Measurements from ENCODE around the gene TROAP.
"Not testable (repeated sequence)": the region's sequence is repeated elsewhere in the genome, so short reads cannot be mapped to it uniquely, and the experiment has no call there.

Gene TROAP

DNA sequence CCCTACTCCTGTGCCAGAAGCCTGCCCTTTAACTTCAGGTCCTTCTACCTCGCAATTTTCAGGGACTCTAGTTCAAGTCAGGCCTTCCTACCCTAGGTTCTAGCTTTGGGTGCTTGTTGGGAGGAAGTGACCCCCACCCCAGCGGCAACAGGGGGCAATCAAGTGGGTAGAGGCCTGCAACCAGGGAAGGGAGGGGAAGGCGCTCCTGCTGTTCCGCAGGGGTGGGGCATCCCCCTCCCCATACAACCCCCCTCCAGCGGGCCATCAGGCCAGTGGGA is 28.3 kb upstream of the TROAP start:
- no peak for DNase-seq

DNA sequence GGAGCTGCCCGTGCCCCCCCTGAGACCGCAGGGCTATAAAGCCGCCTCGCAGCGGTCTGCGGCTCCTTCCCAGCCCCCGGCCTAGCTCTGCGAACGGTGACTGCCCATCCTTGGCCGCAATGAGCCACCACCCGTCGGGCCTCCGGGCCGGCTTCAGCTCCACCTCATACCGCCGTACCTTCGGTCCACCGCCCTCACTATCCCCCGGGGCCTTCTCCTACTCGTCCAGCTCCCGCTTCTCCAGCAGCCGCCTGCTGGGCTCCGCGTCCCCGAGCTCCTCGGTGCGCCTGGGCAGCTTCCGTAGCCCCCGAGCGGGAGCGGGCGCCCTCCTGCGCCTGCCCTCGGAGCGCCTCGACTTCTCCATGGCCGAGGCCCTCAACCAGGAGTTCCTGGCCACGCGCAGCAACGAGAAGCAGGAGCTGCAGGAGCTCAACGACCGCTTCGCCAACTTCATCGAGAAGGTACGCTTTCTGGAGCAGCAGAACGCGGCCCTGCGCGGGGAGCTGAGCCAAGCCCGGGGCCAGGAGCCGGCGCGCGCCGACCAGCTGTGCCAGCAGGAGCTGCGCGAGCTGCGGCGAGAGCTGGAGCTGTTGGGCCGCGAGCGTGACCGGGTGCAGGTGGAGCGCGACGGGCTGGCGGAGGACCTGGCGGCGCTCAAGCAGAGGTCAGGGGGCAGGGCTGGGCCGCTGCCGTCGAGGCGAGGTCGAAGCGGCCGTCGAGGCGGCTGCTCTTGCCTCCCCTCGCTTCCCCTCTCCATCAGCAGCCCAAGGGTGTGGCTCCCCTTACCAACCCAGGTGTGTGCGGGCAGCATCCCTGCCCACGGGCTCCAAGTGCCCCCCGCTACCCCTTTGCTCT is 27.7 kb upstream of the TROAP start, which contains the start of gene PRPH:
Gene PRPH, plus strand, starts transcription at position 66 of the 855 bp plus-strand sequence. Its CDS starts 54 bp downstream, at position 120.
- DNase-seq, result no peak

- DNase-seq, result peak; percentile 71
Measured at GRCh38 chr12:49296034-49296835, 26.8 kb upstream of the TROAP start.

DNA sequence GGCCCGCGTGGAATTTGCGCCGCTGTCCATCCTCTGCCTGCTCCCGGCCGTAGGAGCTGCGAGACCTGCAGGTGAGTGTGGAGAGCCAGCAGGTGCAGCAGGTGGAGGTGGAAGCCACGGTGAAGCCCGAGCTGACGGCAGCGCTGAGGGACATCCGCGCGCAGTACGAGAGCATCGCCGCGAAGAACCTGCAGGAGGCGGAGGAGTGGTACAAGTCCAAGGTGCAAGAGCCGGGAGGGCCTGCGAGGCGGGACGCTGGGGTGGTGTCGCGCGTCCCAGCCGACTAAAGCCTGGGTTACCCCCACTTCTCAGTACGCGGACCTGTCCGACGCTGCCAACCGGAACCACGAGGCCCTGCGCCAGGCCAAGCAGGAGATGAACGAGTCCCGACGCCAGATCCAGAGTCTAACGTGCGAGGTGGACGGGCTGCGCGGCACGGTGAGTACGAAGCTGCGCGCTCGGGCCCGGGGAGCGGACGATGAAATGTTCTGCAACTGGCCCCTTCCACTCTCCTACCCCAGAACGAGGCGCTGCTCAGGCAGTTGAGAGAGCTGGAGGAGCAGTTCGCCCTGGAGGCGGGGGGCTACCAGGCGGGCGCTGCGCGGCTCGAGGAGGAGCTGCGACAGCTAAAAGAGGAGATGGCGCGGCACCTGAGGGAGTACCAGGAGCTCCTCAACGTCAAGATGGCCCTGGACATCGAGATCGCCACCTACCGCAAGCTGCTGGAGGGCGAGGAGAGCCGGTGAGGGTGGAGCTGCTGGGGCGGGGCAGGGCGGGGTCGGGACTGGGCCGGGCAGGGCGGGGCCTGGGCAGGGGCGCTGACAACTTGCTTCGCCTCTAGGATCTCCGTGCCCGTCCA is 26.0 kb upstream of the TROAP start:
- DNase-seq, result no peak

DNA sequence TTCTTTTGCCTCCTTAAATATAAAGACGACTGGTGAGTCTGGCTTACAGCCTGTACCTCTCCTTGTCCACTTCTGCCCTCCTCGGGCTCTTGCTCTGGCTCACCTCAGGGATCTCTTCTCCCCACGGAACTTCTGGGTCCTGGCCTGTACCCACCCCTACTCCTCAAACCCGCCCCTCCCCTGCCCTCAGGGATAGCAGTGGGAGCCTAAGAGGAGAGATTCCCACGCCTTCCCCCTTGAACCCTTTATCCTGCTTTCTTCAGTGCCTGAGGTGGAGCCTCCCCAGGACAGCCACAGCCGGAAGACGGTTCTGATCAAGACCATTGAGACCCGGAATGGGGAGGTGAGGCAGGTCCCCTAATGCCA is 25.4 kb upstream of the TROAP start:
- DNase-seq, result no peak

GRCh38 chr12:49298160-49298559 is 24.9 kb upstream of the TROAP start:
- DNase-seq, result no peak

GRCh38 chr12:49301760-49302159 is 21.3 kb upstream of the TROAP start:
- DNase-seq, result no peak

DNA sequence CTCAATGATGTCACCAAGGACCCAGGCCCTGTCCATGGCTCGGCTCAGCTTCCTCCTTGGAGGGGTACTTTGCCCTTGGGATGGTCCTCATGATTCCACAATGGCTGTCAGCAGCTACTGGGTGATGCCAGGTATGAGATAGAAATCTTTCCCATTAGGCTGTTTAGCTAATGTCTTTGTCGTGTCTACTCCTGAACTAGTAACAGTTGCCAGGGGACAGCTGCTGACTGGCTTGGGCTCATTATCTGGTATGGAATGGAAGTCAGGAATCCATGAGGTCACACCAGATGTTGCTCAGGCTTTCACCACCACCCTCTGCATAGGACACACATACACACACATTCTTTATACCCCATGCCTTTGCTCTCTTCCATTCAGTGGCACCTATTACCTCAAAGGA is 18.9 kb upstream of the TROAP start:
- no peak for DNase-seq

DNA sequence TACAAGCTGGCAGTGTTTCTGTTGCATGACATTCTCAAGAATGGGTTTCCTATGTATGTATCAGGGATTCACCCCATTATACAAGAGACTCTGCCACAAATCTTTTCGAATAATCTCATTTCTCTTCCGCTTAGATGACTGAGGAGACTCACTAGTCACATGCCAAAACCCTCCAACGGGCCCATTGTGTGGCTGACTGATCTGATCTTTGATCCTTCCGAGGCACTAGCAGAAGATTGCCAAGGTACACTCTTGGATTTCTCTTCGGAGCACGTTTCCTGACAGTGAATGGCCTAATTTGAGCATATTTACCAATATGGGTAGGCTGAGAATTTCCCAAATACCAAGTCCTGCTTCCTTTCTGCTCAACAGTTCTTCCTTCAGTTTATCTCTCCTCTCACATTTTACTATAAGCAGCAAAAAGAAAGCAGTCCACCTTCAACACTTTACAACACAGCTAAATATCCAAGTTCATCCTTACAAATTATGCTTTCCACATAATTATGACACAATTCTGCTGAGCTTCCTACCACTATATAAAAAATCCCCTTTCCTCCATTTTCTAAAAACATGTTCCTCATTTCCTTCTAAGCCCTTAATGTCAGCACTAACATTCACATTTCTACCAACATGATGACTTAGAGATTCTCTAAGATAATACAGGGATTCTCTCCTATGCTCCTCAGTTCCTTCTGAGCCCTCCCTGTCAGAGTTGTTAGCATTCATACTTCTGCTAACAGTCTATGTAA is 17.1 kb upstream of the TROAP start:
- DNase-seq, result no peak

- no peak for DNase-seq
Measured at GRCh38 chr12:49309386-49309785, 13.7 kb upstream of the TROAP start.

GRCh38 chr12:49310451-49311000 is 12.5 kb upstream of the TROAP start:
- not testable (repeated sequence) for DNase-seq

- no peak for DNase-seq
Measured at GRCh38 chr12:49314811-49315210, 8.2 kb upstream of the TROAP start.

- not testable (repeated sequence) for DNase-seq
Measured at GRCh38 chr12:49317118-49317517, 5.9 kb upstream of the TROAP start.

DNA sequence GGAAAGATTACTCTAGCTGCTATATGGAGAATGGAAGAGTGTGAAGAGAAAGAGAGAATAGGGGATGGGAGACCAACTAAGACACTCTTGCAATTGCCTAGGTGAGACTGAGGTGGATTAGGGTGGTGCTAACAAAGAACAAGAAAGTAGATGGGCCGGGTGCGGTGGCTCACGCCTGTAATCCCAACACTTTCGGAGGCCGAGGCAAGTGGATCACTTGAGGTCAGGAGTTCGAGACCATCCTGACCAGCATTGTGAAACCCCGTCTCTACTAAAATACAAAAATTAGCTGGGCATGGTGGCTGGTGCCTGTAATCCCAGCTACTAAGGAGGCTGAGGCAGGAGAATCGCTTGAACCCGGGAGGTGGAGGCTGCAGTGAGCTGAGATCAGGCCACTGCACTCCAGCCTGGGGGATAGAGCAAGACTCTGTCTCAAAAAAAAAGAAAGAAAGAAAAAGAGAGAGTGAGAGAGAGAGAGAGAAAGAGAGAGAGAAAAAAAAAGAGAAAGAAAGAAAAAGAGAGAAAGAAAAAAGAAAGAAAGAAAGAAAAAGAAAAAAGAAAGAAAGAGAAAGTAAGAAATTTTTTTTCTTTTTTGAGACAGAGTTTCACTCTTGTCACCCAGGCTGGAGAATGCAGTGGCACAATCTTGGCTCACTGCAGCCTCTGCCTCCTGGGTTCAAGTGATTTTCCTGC is 2.5 kb upstream of the TROAP start:
- not testable (repeated sequence) for DNase-seq

DNA sequence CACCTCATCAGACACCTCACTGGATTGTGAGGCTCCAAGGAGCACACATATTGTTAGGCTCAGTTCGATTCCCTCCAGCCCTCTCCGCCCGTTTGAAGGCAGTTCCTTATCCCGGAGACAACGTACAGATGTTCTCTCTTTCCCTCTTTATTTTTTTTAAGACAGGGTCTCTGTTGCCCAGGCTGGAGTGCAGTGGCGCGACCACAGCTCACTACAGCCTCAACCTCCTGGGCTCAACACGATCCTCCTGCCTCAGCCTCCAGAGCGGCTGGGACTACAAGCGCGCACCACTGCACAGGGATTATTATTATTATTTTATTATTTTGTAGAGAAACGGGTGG is 718 bp upstream of the TROAP start:
- DNase-seq, result no peak

DNA sequence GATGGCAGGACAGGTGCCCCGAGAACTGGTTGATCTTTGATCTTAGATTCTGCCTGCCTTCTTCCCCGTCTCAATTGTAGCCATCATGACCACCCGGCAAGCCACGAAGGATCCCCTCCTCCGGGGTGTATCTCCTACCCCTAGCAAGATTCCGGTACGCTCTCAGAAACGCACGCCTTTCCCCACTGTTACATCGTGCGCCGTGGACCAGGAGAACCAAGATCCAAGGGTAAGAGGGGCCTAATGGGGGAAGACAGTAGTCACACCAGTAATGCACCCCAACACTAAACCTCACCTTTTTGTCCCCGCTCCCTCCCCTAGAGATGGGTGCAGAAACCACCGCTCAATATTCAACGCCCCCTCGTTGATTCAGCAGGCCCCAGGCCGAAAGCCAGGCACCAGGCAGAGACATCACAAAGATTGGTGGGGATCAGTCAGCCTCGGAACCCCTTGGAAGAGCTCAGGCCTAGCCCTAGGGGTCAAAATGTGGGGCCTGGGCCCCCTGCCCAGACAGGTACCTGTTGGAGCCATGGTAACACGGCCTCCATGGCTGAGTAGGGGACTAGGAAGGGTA is 556 bp downstream of the TROAP start:
- no peak for DNase-seq

GRCh38 chr12:49325606-49326005 is 2.6 kb downstream of the TROAP start:
- no peak for DNase-seq

DNA sequence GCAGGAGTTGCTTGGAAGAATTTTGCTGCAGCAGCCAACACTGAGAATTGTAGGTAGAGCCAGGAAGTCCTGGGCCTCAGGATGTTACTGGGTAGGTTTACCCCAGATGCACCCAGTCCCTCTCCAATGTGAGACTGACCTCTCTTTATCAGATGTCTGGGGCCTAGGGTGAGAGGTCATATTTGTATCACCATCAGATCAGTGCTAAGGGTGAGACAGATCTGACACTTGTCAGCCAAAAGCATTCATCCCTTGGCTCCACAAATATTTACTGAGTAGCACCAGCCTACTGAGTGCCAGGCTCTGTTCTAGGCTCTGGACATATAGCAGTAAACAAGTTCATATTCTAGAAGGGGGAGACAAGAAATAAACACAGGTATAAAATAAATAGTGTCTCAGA is 4.3 kb downstream of the TROAP start:
- no peak for DNase-seq

DNA sequence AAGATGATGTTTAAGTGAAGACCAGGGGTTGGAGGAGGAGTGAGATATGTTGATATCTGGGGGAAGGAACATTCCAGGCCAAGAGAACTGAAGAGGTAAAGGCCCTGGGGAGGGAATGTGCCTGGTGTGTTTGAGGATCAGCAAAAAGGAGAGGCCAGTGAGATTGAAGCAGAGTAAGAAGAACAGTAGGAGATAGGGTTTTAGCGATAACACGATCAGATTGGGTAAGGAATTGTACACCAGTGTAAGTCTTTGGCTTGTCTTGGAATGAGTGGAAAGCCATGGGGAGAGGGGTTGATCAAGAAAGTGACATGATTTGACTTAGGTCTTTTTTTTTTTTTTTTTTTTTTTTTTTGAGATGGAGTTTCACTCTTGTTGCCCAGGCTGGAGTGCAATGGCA is 4.8 kb downstream of the TROAP start:
- no peak for DNase-seq

DNA sequence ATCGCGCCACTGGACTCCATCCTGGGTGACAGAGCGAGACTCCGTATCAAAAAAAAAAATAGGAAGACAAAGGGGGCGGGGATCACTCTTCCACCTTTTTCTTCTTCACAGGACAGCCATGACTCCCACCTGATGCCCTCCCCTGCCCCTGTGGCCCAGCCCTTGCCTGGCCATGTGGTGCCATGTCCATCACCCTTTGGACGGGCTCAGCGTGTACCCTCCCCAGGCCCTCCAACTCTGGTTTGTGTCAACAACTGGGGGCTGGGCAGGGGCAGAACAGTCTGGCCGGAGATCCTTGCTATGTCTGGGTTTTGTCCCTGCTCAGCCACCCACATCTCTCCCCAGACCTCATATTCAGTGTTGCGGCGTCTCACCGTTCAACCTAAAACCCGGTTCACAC is 5.8 kb downstream of the TROAP start:
- no peak for DNase-seq

DNA sequence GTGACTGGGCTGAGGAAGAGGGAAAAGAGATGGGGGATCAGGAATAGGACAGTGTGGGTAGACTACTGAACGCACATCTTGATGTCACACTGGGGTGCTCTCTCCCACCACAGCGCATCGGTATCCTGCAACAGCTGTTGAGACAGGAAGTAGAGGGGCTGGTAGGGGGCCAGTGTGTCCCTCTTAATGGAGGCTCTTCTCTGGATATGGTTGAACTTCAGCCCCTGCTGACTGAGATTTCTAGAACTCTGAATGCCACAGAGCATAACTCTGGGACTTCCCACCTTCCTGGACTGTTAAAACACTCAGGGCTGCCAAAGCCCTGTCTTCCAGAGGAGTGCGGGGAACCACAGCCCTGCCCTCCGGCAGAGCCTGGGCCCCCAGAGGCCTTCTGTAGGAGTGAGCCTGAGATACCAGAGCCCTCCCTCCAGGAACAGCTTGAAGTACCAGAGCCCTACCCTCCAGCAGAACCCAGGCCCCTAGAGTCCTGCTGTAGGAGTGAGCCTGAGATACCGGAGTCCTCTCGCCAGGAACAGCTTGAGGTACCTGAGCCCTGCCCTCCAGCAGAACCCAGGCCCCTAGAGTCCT is 7.1 kb downstream of the TROAP start:
- DNase-seq, result no peak
